ENCODE measurements around the gene MACROD2. TPM values are rescaled to one million over a fixed set of nuclear protein-coding genes. Genes with fewer than 3 reads are reported as not detected.

Gene MACROD2
- total RNA-seq, 2 donors from 2014 or later, result 8.3 to 21.8 TPM

DNA sequence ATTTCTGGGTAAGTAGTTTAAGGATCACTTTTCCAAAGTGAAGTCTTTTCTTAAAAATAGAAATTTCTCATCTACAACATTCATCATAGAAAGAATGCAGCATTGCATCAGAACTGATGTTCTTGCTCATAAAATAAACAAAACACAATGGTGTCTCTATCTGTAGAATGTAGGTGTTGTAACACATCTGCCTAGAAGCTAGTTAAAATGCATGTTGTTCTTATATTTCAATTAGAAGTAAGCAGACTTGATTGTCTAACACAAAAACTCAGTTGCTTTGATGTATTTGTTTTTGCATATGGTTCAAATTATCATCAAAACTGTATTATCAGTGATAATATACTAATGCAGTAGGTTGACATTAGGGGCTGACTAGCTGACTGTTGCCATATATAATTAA is 996.8 kb downstream of the MACROD2 start:
- no peak overlapping the region for H3K4me3 ChIP-seq
- ATAC-seq, result no peak
- TF ChIP-seq CTCF (IDR thresholded peaks at IDR 0.05), result no peak
- no peak for DNase-seq
- H3K27me3 ChIP-seq, result no peaks in the 10 kb centered on the region
- intact Hi-C loops (cut with DNase I), result no loop called here
- H3K9me3 ChIP-seq, result no peaks in the 10 kb centered on the region
- peaks cover 5% of the 10 kb centered on the region for H3K4me1 ChIP-seq
- no peaks in the 10 kb centered on the region for H3K36me3 ChIP-seq (replicated peaks in 1 of 2; ENCODE audit: insufficient read depth in 1 of 2, low read depth in 2 of 2)
- H3K27ac ChIP-seq, result no peak overlapping the region

- DNase-seq (no peak), ATAC-seq (no peak)
- Histone ChIP-seq H3K27me3 (no peaks in the 10 kb centered on the region), H3K4me1 (no peaks in the 10 kb centered on the region), H3K36me3 (replicated peaks in 1 of 2; ENCODE audit: insufficient read depth in 1 of 2, low read depth in 2 of 2) (no peaks in the 10 kb centered on the region), H3K9me3 (no peaks in the 10 kb centered on the region), H3K27ac (no peak overlapping the region), H3K4me3 (no peak overlapping the region)
- WGBS, 2 donors, result 45 to 56% methylated on average over 2 of the region's 2 CpGs
- intact Hi-C loops (cut with DNase I), result no loop called here
- TF ChIP-seq POLR2A (IDR thresholded peaks at IDR 0.05) (no peak), CTCF (IDR thresholded peaks at IDR 0.05) (no peak)
Measured at GRCh38 chr20:14992961-14993360, 997.6 kb downstream of the MACROD2 start.

GRCh38 chr20:14996883-14997672 is 1001.8 kb downstream of the MACROD2 start:
- H3K4me3 ChIP-seq, result no peak overlapping the region
- no peaks in the 10 kb centered on the region for H3K4me1 ChIP-seq
- WGBS, 2 donors, result 75 to 84% methylated on average over 2 of the region's 2 CpGs
- no peak for DNase-seq
- H3K27ac ChIP-seq, result no peak overlapping the region
- no peaks in the 10 kb centered on the region for H3K36me3 ChIP-seq (replicated peaks in 1 of 2; ENCODE audit: insufficient read depth in 1 of 2, low read depth in 2 of 2)
- intact Hi-C loops (cut with DNase I), result no loop called here
- H3K9me3 ChIP-seq, result peaks cover 0 to 3% (median 0%) of the 10 kb centered on the region in 3 donors
- TF ChIP-seq POLR2A (IDR thresholded peaks at IDR 0.05) (no peak), CTCF (IDR thresholded peaks at IDR 0.05) (no peak)
- no peak for ATAC-seq
- H3K27me3 ChIP-seq, result no peaks in the 10 kb centered on the region

DNA sequence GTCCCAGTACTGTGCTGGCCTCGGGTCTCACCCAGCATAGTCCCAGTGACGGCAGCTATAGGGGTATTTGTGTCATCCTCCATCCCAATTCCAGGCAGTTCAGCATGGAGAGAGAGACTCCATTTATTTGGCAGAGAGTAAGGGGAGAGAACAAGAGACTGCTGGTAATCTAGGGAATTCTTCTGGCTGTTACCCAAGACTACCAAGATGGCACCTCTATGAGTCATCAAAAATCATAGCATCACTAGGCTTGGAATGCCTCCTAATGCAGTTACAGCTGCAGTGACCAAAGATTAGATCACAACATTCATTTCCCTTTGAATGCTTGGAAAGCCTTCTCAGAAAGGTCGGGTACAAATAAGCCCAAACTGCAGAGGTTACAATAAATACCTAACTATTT is 1002.5 kb downstream of the MACROD2 start:
- 86% methylated on average over 3 of the region's 3 CpGs for WGBS, 2 donors
- Histone ChIP-seq H3K4me3 (no peak overlapping the region), H3K27me3 (no peaks in the 10 kb centered on the region), H3K9me3 (peaks cover 0 to 3% (median 0%) of the 10 kb centered on the region in 3 donors), H3K36me3 (replicated peaks in 1 of 2; ENCODE audit: insufficient read depth in 1 of 2, low read depth in 2 of 2) (no peaks in the 10 kb centered on the region), H3K4me1 (no peaks in the 10 kb centered on the region), H3K27ac (no peak overlapping the region)
- DNase-seq (no peak), ATAC-seq (no peak)
- intact Hi-C loops (cut with DNase I), result no loop called here
- TF ChIP-seq POLR2A (IDR thresholded peaks at IDR 0.05) (no peak), CTCF (IDR thresholded peaks at IDR 0.05) (no peak)

Data from body of pancreas (tissue), 4 donors.